WI38 (cell line): ENCODE measurements around the gene HADH.

ENCODE experiments used
- H3K4me3 ChIP-seq: 2 replicates; pipeline ENCODE4 v1.5.1; 2011; ENCODE audit warnings: low read depth, mild to moderate bottlenecking, control low read depth, low read length
- CTCF ChIP-seq: IDR thresholded peaks from 2 replicates; pipeline ENCODE4 v1.5.1; 2012; ENCODE audit warnings: low read depth, mild to moderate bottlenecking, control low read depth, low read length

The HADH gene

GRCh38 chr4:108018040-108018883 is 28.6 kb downstream of the HADH start:
- H3K4me3 ChIP-seq, result no peak overlapping the region
- TF ChIP-seq CTCF, result peak; percentile 63

- TF ChIP-seq CTCF, result no peak
Observed at GRCh38 chr4:108018884-108019187, 29.1 kb downstream of the HADH start.

GRCh38 chr4:108024085-108024877 is 34.6 kb downstream of the HADH start:
- no peak overlapping the region for H3K4me3 ChIP-seq
- TF ChIP-seq CTCF, result no peak

More at GRCh38 chr4:108018884-108019187, 29.1 kb downstream of the HADH start:
- H3K4me3 ChIP-seq, result no peak overlapping the region

- no peak for TF ChIP-seq CTCF
Observed at GRCh38 chr4:108024878-108025165, 35.1 kb downstream of the HADH start.

GRCh38 chr4:108029016-108029720 is 39.5 kb downstream of the HADH start:
- TF ChIP-seq CTCF, result no peak
- H3K4me3 ChIP-seq, result no peak overlapping the region

More at GRCh38 chr4:108024878-108025165, 35.1 kb downstream of the HADH start:
- no peak overlapping the region for H3K4me3 ChIP-seq

GRCh38 chr4:108029731-108030130 is 40.0 kb downstream of the HADH start:
- no peak for TF ChIP-seq CTCF
- H3K4me3 ChIP-seq, result no peak overlapping the region
